HL-60 (cell line): ENCODE results near the gene SEZ6L2.

ENCODE experiments used
- CTCF ChIP-seq: IDR thresholded peaks from one replicate; pipeline ENCODE4 v1.5.1; 2011; ENCODE audit warnings: low read length, control low read depth, inconsistent platforms; ENCODE audit not compliant: insufficient read depth
- POLR2AphosphoS5 ChIP-seq: IDR thresholded peaks from 2 replicates; pipeline ENCODE4 v1.6.1; 2012; ENCODE audit warnings: low read depth
- REST ChIP-seq: IDR thresholded peaks from 2 replicates; pipeline ENCODE4 v1.6.1; 2012; ENCODE audit warnings: low read depth; ENCODE audit not compliant: insufficient replicate concordance
- SPI1 ChIP-seq: IDR thresholded peaks from 2 replicates; pipeline ENCODE4 v1.6.1; 2012; ENCODE audit warnings: low read depth, mild to moderate bottlenecking, borderline replicate concordance

DNA sequence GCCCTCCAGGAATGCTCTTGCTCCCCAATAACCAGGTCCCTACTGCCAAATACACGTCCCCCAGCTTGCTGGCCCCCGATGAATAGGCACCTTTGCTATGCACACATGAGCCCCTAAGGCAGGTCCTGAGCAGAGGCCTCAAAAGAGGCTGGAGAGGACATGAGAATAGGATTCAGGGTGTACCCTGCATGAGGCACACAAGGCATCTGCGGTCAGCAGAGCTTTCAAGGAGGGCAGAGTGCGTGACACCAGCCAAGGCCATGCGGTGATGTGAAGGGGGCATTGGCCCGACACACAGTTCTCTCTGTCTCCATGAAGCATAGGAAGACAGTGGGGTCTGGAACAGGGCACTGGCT is 6.9 kb downstream of the SEZ6L2 start:
- no peak for TF ChIP-seq POLR2AphosphoS5
- no peak for TF ChIP-seq SPI1
- TF ChIP-seq CTCF = no peak
- TF ChIP-seq REST = no peak
